ENCODE measurements around the gene SUSD1. TPM values are rescaled to one million over a fixed set of nuclear protein-coding genes. Genes with fewer than 3 reads are reported as not detected.

Gene SUSD1
- total RNA-seq, 2 donors from 2014 or later = 22.9 to 27.4 TPM

- DNase-seq = no peak
- ATAC-seq = no peak
- intact Hi-C loops (cut with DNase I, micrococcal nuclease) = no loop called here
These were observed 167.4 kb downstream of the SUSD1 start for GRCh38 chr9:112007575-112008240.

- DNase-seq (no peak), ATAC-seq (no peak)
- intact Hi-C loops (cut with DNase I, micrococcal nuclease) = no loop called here
These were observed 168.6 kb downstream of the SUSD1 start for GRCh38 chr9:112006361-112007020.

- DNase-seq (no peak), ATAC-seq (no peak)
- intact Hi-C loops (cut with DNase I, micrococcal nuclease) = no loop called here
These were observed 169.2 kb downstream of the SUSD1 start for GRCh38 chr9:112005939-112006338.

- ATAC-seq (no peak), DNase-seq (no peak)
- intact Hi-C loops (cut with DNase I, micrococcal nuclease) = no loop called here
These were observed 171.6 kb downstream of the SUSD1 start for GRCh38 chr9:112003538-112003937.

- intact Hi-C loops (cut with DNase I, micrococcal nuclease) = no loop called here
- DNase-seq = no peak
- no peak for ATAC-seq
These were observed 172.1 kb downstream of the SUSD1 start for GRCh38 chr9:112002847-112003457.

- intact Hi-C loops (cut with DNase I, micrococcal nuclease) = no loop called here
- no peak for DNase-seq
- no peak for ATAC-seq
These were observed 172.8 kb downstream of the SUSD1 start for GRCh38 chr9:112002131-112002846.

GRCh38 chr9:112000743-112001142 lies 174.4 kb downstream of the SUSD1 start:
- DNase-seq (no peak), ATAC-seq (no peak)
- intact Hi-C loops (cut with DNase I, micrococcal nuclease) = no loop called here

- intact Hi-C loops (cut with DNase I, micrococcal nuclease) = no loop called here
- DNase-seq (no peak), ATAC-seq (no peak)
These were observed 175.8 kb downstream of the SUSD1 start for GRCh38 chr9:111999319-111999718.

GRCh38 chr9:111997831-111998230 lies 177.3 kb downstream of the SUSD1 start:
- intact Hi-C loops (cut with DNase I, micrococcal nuclease) = no loop called here
- DNase-seq = no peak
- no peak for ATAC-seq

- intact Hi-C loops (cut with DNase I, micrococcal nuclease) = no loop called here
- ATAC-seq (peak; percentile 94), DNase-seq (no peak)
These were observed 180.2 kb downstream of the SUSD1 start for GRCh38 chr9:111994831-111995458.

- DNase-seq (no peak), ATAC-seq (no peak)
- intact Hi-C loops (cut with DNase I, micrococcal nuclease) = no loop called here
These were observed 181.8 kb downstream of the SUSD1 start for GRCh38 chr9:111993319-111993718.

- DNase-seq (no peak), ATAC-seq (no peak)
- intact Hi-C loops (cut with DNase I, micrococcal nuclease) = no loop called here
These were observed 182.6 kb downstream of the SUSD1 start for GRCh38 chr9:111992523-111992922.

- ATAC-seq (no peak), DNase-seq (no peak)
- intact Hi-C loops (cut with DNase I, micrococcal nuclease) = no loop called here
These were observed 183.9 kb downstream of the SUSD1 start for GRCh38 chr9:111991179-111991578.

Other genes with a start within 250 kb of the SUSD1 start
- 100 to 1,000 TPM; 117 to 126 TPM for gene PTBP3, start 158.3 kb upstream of the SUSD1 start, total RNA-seq
- 10 to 100 TPM; 41.1 to 54.4 TPM for gene HSDL2, start 204.8 kb upstream of the SUSD1 start, total RNA-seq